ENCODE data around the gene ZNF784. TPM values are rescaled to one million over a fixed set of nuclear protein-coding genes. Genes with fewer than 3 reads are reported as not detected.
A peak's percentile ranks its signal among the peaks of the same experiment; 100 is the strongest.

The ZNF784 gene
- total RNA-seq, 1 donor from 2014 or later: 9.7 TPM

- H3K9me3 ChIP-seq: no peaks in the 10 kb centered on the region
- peaks cover 32% of the 10 kb centered on the region for H3K4me1 ChIP-seq
- H3K27ac ChIP-seq: peak within 1 kb of the TSS; percentile 64
- H3K36me3 ChIP-seq: peaks cover 13% of the 10 kb centered on the region
- intact Hi-C loops (cut with DNase I): no loop called here
- ATAC-seq (peak; percentile 66), DNase-seq (peak; percentile 86)
- peak within 1 kb of the TSS; percentile 75 for H3K4me3 ChIP-seq
- no peak for TF ChIP-seq CTCF (IDR thresholded peaks at IDR 0.05)
- H3K27me3 ChIP-seq: no peaks in the 10 kb centered on the region
Observed at GRCh38 chr19:55647732-55648584, 23.6 kb upstream of the ZNF784 start, which contains the start of gene CCDC106. Gene CCDC106 (plus strand): TSS chr19:55648212. CDS start chr19:55649047, 835 bp downstream.

GRCh38 chr19:55646889-55647731, 22.7 kb upstream of the ZNF784 start:
- no peaks in the 10 kb centered on the region for H3K27me3 ChIP-seq
- ATAC-seq (no peak), DNase-seq (no peak)
- peak overlapping the region; percentile 75 for H3K4me3 ChIP-seq
- peaks cover 13% of the 10 kb centered on the region for H3K36me3 ChIP-seq
- H3K27ac ChIP-seq: peak overlapping the region; percentile 64
- intact Hi-C loops (cut with DNase I): no loop called here
- no peaks in the 10 kb centered on the region for H3K9me3 ChIP-seq
- peaks cover 40% of the 10 kb centered on the region for H3K4me1 ChIP-seq
- no peak for TF ChIP-seq CTCF (IDR thresholded peaks at IDR 0.05)

- H3K27me3 ChIP-seq: no peaks in the 10 kb centered on the region
- TF ChIP-seq CTCF (IDR thresholded peaks at IDR 0.05): no peak
- peaks cover 13% of the 10 kb centered on the region for H3K36me3 ChIP-seq
- no peak for ATAC-seq
- H3K4me3 ChIP-seq: no peak overlapping the region
- no peak for DNase-seq
- no peaks in the 10 kb centered on the region for H3K9me3 ChIP-seq
- peaks cover 42% of the 10 kb centered on the region for H3K4me1 ChIP-seq
- H3K27ac ChIP-seq: no peak overlapping the region
- intact Hi-C loops (cut with DNase I): no loop called here
Observed at GRCh38 chr19:55645512-55645881, 21.1 kb upstream of the ZNF784 start.

- Histone ChIP-seq H3K4me1 (peaks cover 47% of the 10 kb centered on the region), H3K27me3 (no peaks in the 10 kb centered on the region), H3K27ac (no peak overlapping the region), H3K9me3 (no peaks in the 10 kb centered on the region), H3K36me3 (peaks cover 13% of the 10 kb centered on the region), H3K4me3 (no peak overlapping the region)
- ATAC-seq (no peak), DNase-seq (no peak)
- no peak for TF ChIP-seq CTCF (IDR thresholded peaks at IDR 0.05)
- intact Hi-C loops (cut with DNase I): no loop called here
Observed at GRCh38 chr19:55644842-55645511, 20.6 kb upstream of the ZNF784 start.

- Histone ChIP-seq H3K27ac (no peak overlapping the region), H3K4me1 (peaks cover 50% of the 10 kb centered on the region), H3K27me3 (no peaks in the 10 kb centered on the region), H3K4me3 (peak overlapping the region; percentile 89), H3K9me3 (no peaks in the 10 kb centered on the region), H3K36me3 (peaks cover 13% of the 10 kb centered on the region)
- ATAC-seq (no peak), DNase-seq (no peak)
- intact Hi-C loops (cut with DNase I): no loop called here
- TF ChIP-seq CTCF (IDR thresholded peaks at IDR 0.05): no peak
Observed at GRCh38 chr19:55644191-55644833, 19.9 kb upstream of the ZNF784 start.
